ENCODE data around the gene ADAM17.
"Not testable (repeated sequence)": the region's sequence is repeated elsewhere in the genome, so short reads cannot be mapped to it uniquely, and the experiment has no call there.

ADAM17 gene

DNA sequence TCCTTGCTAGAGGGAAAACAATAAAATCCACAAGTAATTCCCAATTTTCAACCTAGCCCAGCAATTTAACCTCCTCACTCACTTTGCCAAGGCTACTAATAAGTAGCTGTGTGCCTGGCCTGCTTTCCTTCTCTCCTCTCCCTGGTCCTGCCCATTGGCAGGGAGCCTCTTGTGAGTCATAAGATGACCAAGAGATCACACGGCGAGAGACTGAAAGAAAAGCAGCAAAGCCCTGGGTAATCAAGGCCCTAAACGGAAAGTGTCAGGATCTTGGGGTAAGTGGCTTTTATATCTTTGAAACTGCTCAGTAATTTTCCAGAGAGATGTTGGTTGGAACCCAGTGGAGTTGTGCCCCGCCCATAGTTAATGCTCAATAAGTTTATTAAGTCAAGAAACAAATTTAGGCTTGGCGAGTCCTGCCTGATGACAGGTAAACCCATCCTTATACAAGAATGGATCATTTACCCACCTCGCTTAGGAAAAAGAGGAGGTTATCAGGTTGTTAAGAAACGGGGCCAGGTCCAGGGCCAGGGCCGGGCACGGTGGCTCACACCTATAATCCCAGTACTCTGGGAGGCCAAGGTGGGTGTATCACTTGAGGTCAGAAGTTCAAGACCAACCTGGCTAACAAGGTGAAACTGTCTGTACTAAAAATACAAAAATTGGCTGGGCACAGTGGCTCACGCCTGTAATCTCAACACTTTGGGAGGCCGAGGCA lies 10.0 kb upstream of the ADAM17 start:
- H3K9me3 ChIP-seq (ENCODE audit: control insufficient read depth in 2 of 2, low read length in 2 of 2), result no peaks in the 10 kb centered on the region
- H3K4me1 ChIP-seq (ENCODE audit: control insufficient read depth, insufficient read depth, low read length), result peaks cover 12% of the 10 kb centered on the region
- peak overlapping the region; percentile 84 for H3K27ac ChIP-seq (ENCODE audit: low read length)
- no peaks in the 10 kb centered on the region for H3K27me3 ChIP-seq (ENCODE audit: control insufficient read depth in 1 of 2, insufficient read depth in 2 of 2, low read length in 2 of 2)
- peak overlapping the region; percentile 64 to 65 for H3K9ac ChIP-seq (ENCODE audit: low read length in 2 of 2)
- H3K4me3 ChIP-seq (ENCODE audit: low read length in 2 of 2), result peak overlapping the region; percentile 15 to 59
- H3K36me3 ChIP-seq (ENCODE audit: control insufficient read depth in 2 of 2, insufficient read depth in 2 of 2, low read length in 2 of 2), result no peaks in the 10 kb centered on the region

DNA sequence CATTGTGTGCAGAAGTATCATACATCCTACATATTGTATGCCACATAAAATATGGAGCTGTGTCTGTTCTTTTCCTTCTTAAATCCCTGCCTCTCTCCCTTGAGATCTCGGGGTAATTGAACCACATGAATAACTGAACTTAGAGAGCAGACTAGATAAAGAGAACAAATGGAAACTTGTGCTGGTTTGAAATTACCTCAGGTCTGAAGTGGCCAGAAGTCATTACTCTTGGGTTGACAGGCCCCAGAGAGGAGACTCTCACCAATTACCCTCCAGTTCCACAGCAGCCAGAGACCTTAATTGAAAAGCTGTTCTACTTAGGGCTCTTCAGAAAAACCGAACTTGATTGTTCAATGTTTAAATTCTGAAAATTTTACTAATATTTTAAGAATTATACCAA lies 5.0 kb upstream of the ADAM17 start:
- H3K27me3 ChIP-seq (ENCODE audit: control insufficient read depth in 1 of 2, insufficient read depth in 2 of 2, low read length in 2 of 2), result no peaks in the 10 kb centered on the region
- H3K4me3 ChIP-seq (ENCODE audit: low read length in 2 of 2), result no peak overlapping the region
- H3K4me1 ChIP-seq (ENCODE audit: control insufficient read depth, insufficient read depth, low read length), result peaks cover 13% of the 10 kb centered on the region
- H3K9ac ChIP-seq (ENCODE audit: low read length in 2 of 2), result no peak overlapping the region
- H3K27ac ChIP-seq (ENCODE audit: low read length), result no peak overlapping the region
- no peaks in the 10 kb centered on the region for H3K9me3 ChIP-seq (ENCODE audit: control insufficient read depth in 2 of 2, low read length in 2 of 2)
- no peaks in the 10 kb centered on the region for H3K36me3 ChIP-seq (ENCODE audit: control insufficient read depth in 2 of 2, insufficient read depth in 2 of 2, low read length in 2 of 2)

DNA sequence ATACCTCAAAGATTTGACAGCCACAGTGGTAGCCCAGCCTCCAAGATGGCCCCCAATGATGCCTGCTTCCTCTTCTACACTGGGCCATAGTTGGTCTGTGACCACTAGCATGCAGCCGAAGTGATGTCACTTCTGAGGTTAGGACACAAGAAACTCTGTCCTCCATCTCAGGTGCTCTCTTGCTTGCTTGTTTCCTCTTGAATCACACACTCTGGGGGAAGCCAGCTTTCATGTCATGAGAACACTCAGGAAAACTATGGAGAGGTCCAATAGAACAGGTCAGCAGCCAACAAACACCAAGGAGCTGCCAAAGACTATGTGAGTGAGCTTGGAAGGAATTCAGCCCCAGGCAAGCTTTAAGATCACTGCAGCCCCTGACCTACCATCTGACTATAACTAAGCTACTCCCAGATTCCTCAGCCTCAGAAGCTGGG lies 3.3 kb upstream of the ADAM17 start:
- Histone ChIP-seq H3K4me3 (ENCODE audit: low read length in 2 of 2) (no peak overlapping the region), H3K9ac (ENCODE audit: low read length in 2 of 2) (no peak overlapping the region), H3K27me3 (ENCODE audit: control insufficient read depth in 1 of 2, insufficient read depth in 2 of 2, low read length in 2 of 2) (no peaks in the 10 kb centered on the region), H3K36me3 (ENCODE audit: control insufficient read depth in 2 of 2, insufficient read depth in 2 of 2, low read length in 2 of 2) (no peaks in the 10 kb centered on the region), H3K27ac (ENCODE audit: low read length) (peak overlapping the region; percentile 37), H3K9me3 (ENCODE audit: control insufficient read depth in 2 of 2, low read length in 2 of 2) (no peaks in the 10 kb centered on the region), H3K4me1 (ENCODE audit: control insufficient read depth, insufficient read depth, low read length) (peaks cover 10% of the 10 kb centered on the region)

DNA sequence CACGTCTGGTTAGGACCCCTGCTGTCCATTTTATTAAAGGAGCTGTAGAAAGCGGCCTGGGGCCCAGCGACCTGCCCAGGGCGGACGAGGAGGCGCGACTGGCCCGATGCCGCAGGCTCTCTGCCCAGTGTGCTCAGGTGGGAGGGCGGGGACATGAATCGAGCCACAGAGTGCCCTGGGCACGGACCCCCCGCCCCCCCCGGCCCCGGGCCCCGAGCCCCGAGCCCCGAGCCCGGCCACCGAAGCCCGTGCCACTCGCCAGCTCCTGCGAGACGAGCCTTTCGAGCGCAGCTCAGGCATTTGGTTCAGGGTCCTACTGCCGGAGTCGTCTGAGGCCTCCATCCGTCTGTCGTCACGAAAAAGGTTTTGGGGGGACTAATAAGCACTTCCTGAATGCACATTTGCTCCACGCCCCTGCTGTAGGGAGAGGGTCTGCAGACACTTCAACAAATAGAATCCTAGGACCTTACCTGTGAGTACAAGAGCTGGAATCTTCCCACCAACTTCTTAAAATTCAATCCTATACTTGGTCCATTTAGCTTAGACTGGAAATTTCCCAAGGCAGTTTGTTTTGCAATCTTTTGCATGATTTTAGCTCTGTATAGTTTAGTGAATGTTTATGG lies 602 bp upstream of the ADAM17 start:
- Histone ChIP-seq H3K36me3 (ENCODE audit: control insufficient read depth in 2 of 2, insufficient read depth in 2 of 2, low read length in 2 of 2) (no peaks in the 10 kb centered on the region), H3K9ac (ENCODE audit: low read length in 2 of 2) (peak overlapping the region; percentile 79 to 91), H3K9me3 (ENCODE audit: control insufficient read depth in 2 of 2, low read length in 2 of 2) (no peaks in the 10 kb centered on the region), H3K27ac (ENCODE audit: low read length) (peak overlapping the region; percentile 95), H3K27me3 (ENCODE audit: control insufficient read depth in 1 of 2, insufficient read depth in 2 of 2, low read length in 2 of 2) (no peaks in the 10 kb centered on the region), H3K4me1 (ENCODE audit: control insufficient read depth, insufficient read depth, low read length) (peaks cover 10% of the 10 kb centered on the region), H3K4me3 (ENCODE audit: low read length in 2 of 2) (peak overlapping the region; percentile 65 to 92)

DNA sequence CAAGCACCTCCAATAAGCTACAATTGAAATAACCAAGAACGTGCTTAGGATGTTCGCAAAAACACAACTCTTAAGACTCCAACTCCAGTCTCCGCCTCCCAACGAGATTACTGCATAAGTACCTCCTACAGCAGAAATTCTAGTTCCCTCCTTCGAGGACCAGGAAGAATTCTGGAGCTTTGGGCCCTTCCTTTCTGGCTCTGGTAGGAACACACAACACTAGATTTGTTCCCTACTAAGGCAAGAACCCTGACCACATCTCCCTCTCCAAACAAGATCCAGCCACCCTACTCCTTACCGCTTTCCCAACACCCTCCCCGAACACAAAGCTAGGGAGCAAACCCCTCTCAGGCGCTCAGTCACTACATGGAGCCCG lies 721 bp downstream of the ADAM17 start:
- Histone ChIP-seq H3K9me3 (ENCODE audit: control insufficient read depth in 2 of 2, low read length in 2 of 2) (no peaks in the 10 kb centered on the region), H3K36me3 (ENCODE audit: control insufficient read depth in 2 of 2, insufficient read depth in 2 of 2, low read length in 2 of 2) (no peaks in the 10 kb centered on the region), H3K27me3 (ENCODE audit: control insufficient read depth in 1 of 2, insufficient read depth in 2 of 2, low read length in 2 of 2) (no peaks in the 10 kb centered on the region), H3K9ac (ENCODE audit: low read length in 2 of 2) (peak overlapping the region; percentile 89 to 94), H3K27ac (ENCODE audit: low read length) (peak overlapping the region; percentile 95), H3K4me3 (ENCODE audit: low read length in 2 of 2) (peak overlapping the region; percentile 74 to 92), H3K4me1 (ENCODE audit: control insufficient read depth, insufficient read depth, low read length) (peaks cover 10% of the 10 kb centered on the region)

DNA sequence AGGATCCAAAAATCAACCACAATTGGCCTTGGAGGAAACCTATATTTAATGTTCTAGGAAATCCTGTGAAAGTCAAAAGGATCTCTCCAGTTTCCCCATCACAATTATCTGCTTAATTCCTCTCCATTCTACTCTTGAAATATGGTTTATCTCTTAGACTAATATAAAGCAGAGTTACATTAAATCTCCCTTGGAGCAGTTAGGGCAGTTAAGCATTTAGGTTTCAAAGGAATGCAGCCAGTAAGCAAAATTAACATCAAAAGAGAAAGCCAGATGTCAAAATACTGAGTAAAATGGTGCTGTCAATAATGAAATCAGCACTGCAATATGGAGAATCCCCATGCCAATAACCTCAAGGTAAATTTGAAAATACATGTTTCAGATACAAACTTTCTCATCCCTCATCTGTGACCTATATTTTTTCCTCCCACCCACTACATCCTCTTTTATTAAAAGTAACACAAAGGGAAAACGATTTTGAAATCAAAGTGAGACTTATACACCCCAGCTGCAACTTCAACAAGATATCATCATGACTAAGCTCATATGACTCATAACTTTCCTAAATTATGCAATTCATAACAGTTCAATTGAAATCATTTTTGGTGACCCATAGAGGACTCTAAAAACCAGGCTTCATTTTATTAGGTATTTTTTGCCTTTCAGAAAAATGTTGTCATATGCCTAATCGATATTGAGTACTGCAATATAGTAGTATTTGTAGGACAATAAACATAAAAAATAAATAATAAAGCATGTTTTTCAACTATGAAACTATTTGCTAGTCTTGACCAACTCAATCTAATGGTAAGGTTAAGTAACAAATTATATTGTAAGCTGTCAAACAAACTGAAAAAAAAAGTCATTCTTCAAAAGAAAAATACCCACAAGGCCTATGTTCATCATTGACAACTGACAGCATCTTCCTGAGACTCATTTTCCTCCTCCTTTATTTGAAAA lies 3.1 kb downstream of the ADAM17 start:
- Histone ChIP-seq H3K36me3 (ENCODE audit: control insufficient read depth in 2 of 2, insufficient read depth in 2 of 2, low read length in 2 of 2) (no peaks in the 10 kb centered on the region), H3K27me3 (ENCODE audit: control insufficient read depth in 1 of 2, insufficient read depth in 2 of 2, low read length in 2 of 2) (no peaks in the 10 kb centered on the region), H3K9me3 (ENCODE audit: control insufficient read depth in 2 of 2, low read length in 2 of 2) (no peaks in the 10 kb centered on the region), H3K4me1 (ENCODE audit: control insufficient read depth, insufficient read depth, low read length) (peaks cover 5% of the 10 kb centered on the region), H3K4me3 (ENCODE audit: low read length in 2 of 2) (no peak overlapping the region), H3K9ac (ENCODE audit: low read length in 2 of 2) (no peak overlapping the region), H3K27ac (ENCODE audit: low read length) (no peak overlapping the region)

DNA sequence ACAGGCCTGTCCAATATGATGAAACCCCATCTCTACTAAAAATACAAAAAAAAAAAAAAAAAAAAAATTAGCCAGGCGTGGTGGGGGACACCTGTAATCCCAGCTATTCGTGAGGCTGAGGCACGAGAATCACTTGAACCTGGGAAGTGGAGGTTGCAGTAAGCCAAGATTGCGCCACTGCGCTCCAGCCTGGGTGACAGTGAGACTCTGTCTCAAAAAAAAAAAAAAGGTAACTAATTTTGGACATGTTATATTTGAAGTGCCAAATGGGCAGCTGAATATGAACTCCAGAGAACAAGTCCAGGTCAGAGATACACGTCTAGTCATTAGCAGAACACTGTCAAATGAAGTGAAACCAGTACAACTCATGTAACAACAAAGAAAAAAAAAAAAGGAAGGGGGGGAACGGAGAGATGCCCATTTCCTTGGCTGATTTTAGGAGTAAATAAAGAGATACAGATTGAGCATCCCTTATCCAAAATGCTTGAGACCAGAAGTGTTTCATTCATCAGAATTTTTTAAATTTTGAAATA lies 4.7 kb downstream of the ADAM17 start:
- not testable (repeated sequence) for H3K36me3 ChIP-seq (ENCODE audit: control insufficient read depth in 2 of 2, insufficient read depth in 2 of 2, low read length in 2 of 2); H3K9ac ChIP-seq (ENCODE audit: low read length in 2 of 2); H3K9me3 ChIP-seq (ENCODE audit: control insufficient read depth in 2 of 2, low read length in 2 of 2); H3K4me1 ChIP-seq (ENCODE audit: control insufficient read depth, insufficient read depth, low read length); H3K4me3 ChIP-seq (ENCODE audit: low read length in 2 of 2); H3K27ac ChIP-seq (ENCODE audit: low read length); H3K27me3 ChIP-seq (ENCODE audit: control insufficient read depth in 1 of 2, insufficient read depth in 2 of 2, low read length in 2 of 2)

DNA sequence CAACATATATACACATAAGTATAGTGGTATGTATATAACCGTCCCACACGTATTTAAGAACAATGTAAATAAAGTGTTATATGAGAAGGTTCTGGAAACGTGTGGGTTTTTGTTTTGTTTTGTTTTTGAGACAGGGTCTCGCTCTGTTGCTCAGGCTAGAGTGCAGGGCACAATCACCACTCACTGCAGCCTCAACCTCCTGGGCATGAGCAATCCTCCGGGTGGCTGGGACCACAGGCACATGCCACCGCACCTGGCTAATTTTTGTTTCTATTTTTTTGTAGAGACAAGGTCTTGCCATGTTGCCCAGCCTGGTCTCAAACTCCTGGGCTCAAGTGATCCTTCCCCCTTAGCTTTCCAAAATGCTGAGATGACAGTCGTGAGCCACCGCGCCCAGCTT lies 6.2 kb downstream of the ADAM17 start:
- Histone ChIP-seq H3K4me1 (ENCODE audit: control insufficient read depth, insufficient read depth, low read length) (no peaks in the 10 kb centered on the region), H3K4me3 (ENCODE audit: low read length in 2 of 2) (no peak overlapping the region), H3K27ac (ENCODE audit: low read length) (no peak overlapping the region), H3K9ac (ENCODE audit: low read length in 2 of 2) (no peak overlapping the region), H3K27me3 (ENCODE audit: control insufficient read depth in 1 of 2, insufficient read depth in 2 of 2, low read length in 2 of 2) (no peaks in the 10 kb centered on the region), H3K36me3 (ENCODE audit: control insufficient read depth in 2 of 2, insufficient read depth in 2 of 2, low read length in 2 of 2) (no peaks in the 10 kb centered on the region), H3K9me3 (ENCODE audit: control insufficient read depth in 2 of 2, low read length in 2 of 2) (no peaks in the 10 kb centered on the region)

DNA sequence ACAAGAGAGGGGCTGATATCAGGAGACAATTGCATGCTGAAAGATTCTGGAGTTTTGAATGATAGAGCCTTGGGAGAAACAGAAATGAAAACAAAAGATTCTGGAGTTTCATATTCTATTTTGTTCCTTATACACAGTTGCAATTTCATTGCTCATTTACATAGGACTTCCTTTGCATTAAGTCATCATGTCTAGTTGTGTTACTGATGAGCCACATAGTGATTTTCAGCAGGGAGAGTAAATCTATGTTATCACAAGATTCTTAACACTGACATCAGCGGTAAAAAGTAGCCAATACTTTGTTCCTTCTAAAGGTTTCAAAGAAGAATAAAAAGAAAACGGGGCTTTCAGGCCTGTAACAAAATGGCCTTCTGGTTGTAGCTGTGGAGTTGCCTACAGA lies 7.1 kb downstream of the ADAM17 start:
- H3K4me1 ChIP-seq (ENCODE audit: control insufficient read depth, insufficient read depth, low read length), result no peaks in the 10 kb centered on the region
- no peak overlapping the region for H3K4me3 ChIP-seq (ENCODE audit: low read length in 2 of 2)
- no peaks in the 10 kb centered on the region for H3K9me3 ChIP-seq (ENCODE audit: control insufficient read depth in 2 of 2, low read length in 2 of 2)
- no peak overlapping the region for H3K27ac ChIP-seq (ENCODE audit: low read length)
- H3K9ac ChIP-seq (ENCODE audit: low read length in 2 of 2), result no peak overlapping the region
- no peaks in the 10 kb centered on the region for H3K36me3 ChIP-seq (ENCODE audit: control insufficient read depth in 2 of 2, insufficient read depth in 2 of 2, low read length in 2 of 2)
- no peaks in the 10 kb centered on the region for H3K27me3 ChIP-seq (ENCODE audit: control insufficient read depth in 1 of 2, insufficient read depth in 2 of 2, low read length in 2 of 2)

DNA sequence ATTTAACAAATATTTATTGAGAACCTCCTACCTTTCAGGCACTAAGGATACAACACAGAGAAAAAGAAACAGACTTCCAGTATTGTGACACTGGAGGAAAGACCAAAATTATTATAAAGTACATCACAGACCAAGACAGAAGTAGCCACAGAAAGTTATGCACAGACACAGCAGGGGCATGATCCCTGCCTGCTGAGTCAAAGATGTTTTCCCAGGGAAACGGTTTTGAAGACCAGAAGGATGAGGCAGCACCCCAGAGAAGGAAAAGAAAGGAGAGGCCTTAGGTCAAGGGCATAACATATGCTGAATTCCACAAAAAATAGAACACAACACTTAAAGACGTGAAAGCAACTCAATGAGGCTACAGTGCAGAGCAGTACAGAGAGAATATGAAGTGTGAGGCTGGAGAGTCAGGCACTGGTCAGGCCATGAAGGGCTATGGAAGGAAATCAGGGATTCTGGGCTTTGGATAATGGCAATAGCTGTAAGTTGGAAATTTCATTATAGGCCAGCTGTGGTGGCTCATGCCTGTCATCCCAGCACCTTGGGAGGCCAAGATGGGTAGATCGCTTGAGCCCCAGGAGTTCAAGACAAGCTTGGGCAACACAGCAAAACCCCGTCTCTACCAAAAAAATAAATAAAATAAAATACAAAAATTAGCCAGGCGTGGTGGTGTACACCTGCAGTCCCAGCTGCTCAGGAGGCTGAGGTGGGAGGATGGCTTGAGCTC lies 8.2 kb downstream of the ADAM17 start:
- no peak overlapping the region for H3K27ac ChIP-seq (ENCODE audit: low read length)
- H3K4me3 ChIP-seq (ENCODE audit: low read length in 2 of 2), result no peak overlapping the region
- no peaks in the 10 kb centered on the region for H3K9me3 ChIP-seq (ENCODE audit: control insufficient read depth in 2 of 2, low read length in 2 of 2)
- H3K9ac ChIP-seq (ENCODE audit: low read length in 2 of 2), result no peak overlapping the region
- H3K27me3 ChIP-seq (ENCODE audit: control insufficient read depth in 1 of 2, insufficient read depth in 2 of 2, low read length in 2 of 2), result no peaks in the 10 kb centered on the region
- H3K4me1 ChIP-seq (ENCODE audit: control insufficient read depth, insufficient read depth, low read length), result no peaks in the 10 kb centered on the region
- no peaks in the 10 kb centered on the region for H3K36me3 ChIP-seq (ENCODE audit: control insufficient read depth in 2 of 2, insufficient read depth in 2 of 2, low read length in 2 of 2)
